Loucy (cell line): ENCODE results near the gene CSAD.

Experiments
- EZH2phosphoT487 ChIP-seq: fragments of 200-600 bp; IDR thresholded peaks from 2 replicates; pipeline ENCODE4 v1.6.1; 2018; ENCODE audit warnings: antibody characterized with exemption, mild to moderate bottlenecking, moderate library complexity, borderline replicate concordance
- TF ChIP-seq, protein P1 (sequence below): fragments of 200-600 bp; sonication (generic); conservative IDR thresholded peaks from 2 replicates; pipeline ENCODE4 v1.5.1; 2014; ENCODE audit warnings: mild to moderate bottlenecking, antibody characterized with exemption, low read length

DNA sequence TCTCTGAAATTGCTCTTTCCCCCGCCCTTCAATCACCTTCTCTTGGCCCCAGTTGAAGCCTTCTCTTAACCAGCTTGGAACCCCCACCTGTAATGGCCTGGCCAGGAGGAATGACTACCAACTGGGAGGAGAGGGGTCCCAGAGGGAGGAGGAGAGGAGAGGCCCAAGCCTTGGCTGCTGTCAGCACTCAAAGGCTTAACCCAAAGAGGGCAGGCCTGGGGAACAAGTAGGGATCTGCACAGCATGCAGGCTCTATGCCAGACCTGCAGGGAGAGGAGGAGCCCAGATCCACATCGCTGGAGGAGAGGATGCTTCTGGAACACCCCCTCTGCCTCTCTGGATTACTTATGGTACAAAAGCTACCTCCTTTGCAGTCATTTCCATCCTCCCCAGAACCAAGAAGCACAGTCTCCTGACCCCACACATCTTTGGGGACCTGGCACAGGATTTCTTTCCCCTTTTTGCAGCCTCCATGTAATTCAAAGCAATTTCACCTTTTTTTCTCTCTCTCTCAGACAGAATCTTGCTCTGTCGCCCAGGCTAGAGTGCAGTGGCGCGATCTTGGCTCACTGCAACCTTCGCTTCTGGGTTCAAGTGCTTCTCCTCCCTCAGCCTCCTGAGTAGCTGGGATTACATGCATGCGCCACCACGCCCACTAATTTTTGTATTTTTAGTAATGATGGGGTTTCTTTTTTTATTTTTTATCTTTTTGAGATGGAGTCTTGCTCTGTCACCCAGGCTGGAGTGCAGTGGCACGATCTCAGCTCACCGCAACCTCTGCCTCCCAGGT lies 45.1 kb upstream of the CSAD start:
- TF ChIP-seq, protein P1, sequence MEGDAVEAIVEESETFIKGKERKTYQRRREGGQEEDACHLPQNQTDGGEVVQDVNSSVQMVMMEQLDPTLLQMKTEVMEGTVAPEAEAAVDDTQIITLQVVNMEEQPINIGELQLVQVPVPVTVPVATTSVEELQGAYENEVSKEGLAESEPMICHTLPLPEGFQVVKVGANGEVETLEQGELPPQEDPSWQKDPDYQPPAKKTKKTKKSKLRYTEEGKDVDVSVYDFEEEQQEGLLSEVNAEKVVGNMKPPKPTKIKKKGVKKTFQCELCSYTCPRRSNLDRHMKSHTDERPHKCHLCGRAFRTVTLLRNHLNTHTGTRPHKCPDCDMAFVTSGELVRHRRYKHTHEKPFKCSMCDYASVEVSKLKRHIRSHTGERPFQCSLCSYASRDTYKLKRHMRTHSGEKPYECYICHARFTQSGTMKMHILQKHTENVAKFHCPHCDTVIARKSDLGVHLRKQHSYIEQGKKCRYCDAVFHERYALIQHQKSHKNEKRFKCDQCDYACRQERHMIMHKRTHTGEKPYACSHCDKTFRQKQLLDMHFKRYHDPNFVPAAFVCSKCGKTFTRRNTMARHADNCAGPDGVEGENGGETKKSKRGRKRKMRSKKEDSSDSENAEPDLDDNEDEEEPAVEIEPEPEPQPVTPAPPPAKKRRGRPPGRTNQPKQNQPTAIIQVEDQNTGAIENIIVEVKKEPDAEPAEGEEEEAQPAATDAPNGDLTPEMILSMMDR = no peak
- TF ChIP-seq EZH2phosphoT487 = no peak
